H1 (cell line): Measurements from ENCODE around the gene TMEM187. TPM values are rescaled to one million over a fixed set of nuclear protein-coding genes. Genes with fewer than 3 reads are reported as not detected.

Experiments
- CTCF ChIA-PET: fragments of 300-600 bp; sonication (Branson Sonifier 250); formaldehyde crosslinking; loops from one replicate; lab custom pipeline; 2021; ENCODE audit not compliant: partially characterized antibody; lab: Charles Lee
- POLR2A ChIA-PET: fragments of 300-600 bp; sonication (Branson Sonifier 250); formaldehyde crosslinking; loops from one replicate; lab custom pipeline; 2021; ENCODE audit warnings: inconsistent platforms; ENCODE audit not compliant: partially characterized antibody; lab: Charles Lee
- DNase-seq, 2 experiments: peaks; one replicate each; pipeline versions ENCODE4 v3.0.0 to v3.0.0-alpha.2; 2010 to 2022; ENCODE audit warnings: low spot score in 2 of 2, low read depth in 1 of 2, mixed read lengths in 1 of 2
- FAIRE-seq: peaks from 2 replicates; lab custom pipeline; 2011; peaks lifted over from hg19 to GRCh38; lab: Jason Lieb, UNC
- H2AFZ ChIP-seq: 2 replicates; pipeline ENCODE4 v1.8.1; 2012; ENCODE audit warnings: low read length, inconsistent platforms
- H2AK5ac ChIP-seq: 2 replicates; pipeline ENCODE4 v1.6.1; 2013; ENCODE audit warnings: low read depth, low read length
- H2BK120ac ChIP-seq: replicated peaks from 2 replicates; pipeline ENCODE3; 2013; ENCODE audit warnings: low read depth, low read length, inconsistent platforms
- H2BK12ac ChIP-seq: 2 replicates; pipeline ENCODE4 v1.6.1; 2013; ENCODE audit warnings: low read depth, low read length
- H2BK15ac ChIP-seq: 2 replicates; pipeline ENCODE4 v1.6.1; 2013; ENCODE audit warnings: low read length
- H2BK20ac ChIP-seq: 2 replicates; pipeline ENCODE4 v1.6.1; 2013; ENCODE audit warnings: low read length
- H2BK5ac ChIP-seq: 2 replicates; pipeline ENCODE4 v1.6.1; 2013; ENCODE audit warnings: low read depth, low read length
- H3K14ac ChIP-seq: 2 replicates; pipeline ENCODE4 v1.6.1; 2013; ENCODE audit warnings: inconsistent platforms; ENCODE audit not compliant: insufficient read length
- H3K18ac ChIP-seq: 2 replicates; pipeline ENCODE4 v1.6.1; 2013; ENCODE audit warnings: low read length; ENCODE audit errors: extremely low read depth
- H3K23ac ChIP-seq: 2 replicates; pipeline ENCODE4 v1.6.1; 2013; ENCODE audit warnings: inconsistent platforms; ENCODE audit not compliant: insufficient read length
- H3K23me2 ChIP-seq: 2 replicates; pipeline ENCODE4 v1.6.1; 2013; ENCODE audit warnings: low read depth, low read length
- H3K27ac ChIP-seq: 2 replicates; pipeline ENCODE4 v1.6.1; 2011; ENCODE audit warnings: low read depth, low read length, inconsistent platforms
- H3K27me3 ChIP-seq, 4 experiments: replicated peaks in 1 of 4; 1 replicate in 1 of 4; 2 replicates in 3 of 4; pipeline versions ENCODE4 v1.6.1 to v1.8.1; 2011 to 2013; ENCODE audit warnings: low read length in 3 of 4, mild to moderate bottlenecking in 3 of 4, inconsistent platforms in 2 of 4, mixed read lengths in 2 of 4, moderate library complexity in 1 of 4; ENCODE audit not compliant: control insufficient read depth in 3 of 4, insufficient read depth in 3 of 4; ENCODE audit errors: extremely low read depth in 1 of 4
- H3K36me3 ChIP-seq, 4 experiments: 2 replicates each; pipeline versions ENCODE4 v1.6.1 to v1.8.1; 2011 to 2013; ENCODE audit warnings: mild to moderate bottlenecking in 4 of 4, low read length in 3 of 4, moderate library complexity in 2 of 4, control low read depth in 1 of 4, inconsistent platforms in 1 of 4; ENCODE audit not compliant: insufficient read depth in 4 of 4, control insufficient read depth in 2 of 4
- H3K4ac ChIP-seq: replicated peaks from 2 replicates; pipeline ENCODE3; 2013; ENCODE audit warnings: low read length, low read depth, mixed read lengths, inconsistent platforms; ENCODE audit not compliant: insufficient read length
- H3K4me1 ChIP-seq, 4 experiments: replicated peaks in 1 of 4; 1 replicate in 1 of 4; 2 replicates in 3 of 4; pipeline versions ENCODE4 v1.6.1 to v1.8.1; 2011 to 2013; ENCODE audit warnings: low read length in 3 of 4, inconsistent platforms in 2 of 4, mixed read lengths in 1 of 4; ENCODE audit not compliant: insufficient read depth in 4 of 4, control insufficient read depth in 3 of 4
- H3K4me2 ChIP-seq, 2 experiments: 2 replicates each; pipeline versions ENCODE4 v1.6.1 to v1.8.1; 2011 to 2013; ENCODE audit warnings: low read depth in 2 of 2, low read length in 2 of 2, control low read depth in 1 of 2, inconsistent platforms in 1 of 2, mild to moderate bottlenecking in 1 of 2; ENCODE audit not compliant: insufficient read depth in 1 of 2
- H3K4me3 ChIP-seq, 4 experiments: fragments of 200-600, 300-600 bp in 1 of 4; sonication (generic), shearing (Covaris generic), sonication (Bioruptor Twin) in 1 of 4; 2 replicates each; pipeline versions ENCODE4 v1.5.1 to v1.8.1; 2011 to 2016; ENCODE audit warnings: low read length in 4 of 4, low read depth in 3 of 4, control low read depth in 2 of 4, inconsistent platforms in 2 of 4, mild to moderate bottlenecking in 2 of 4, mixed read lengths in 1 of 4, moderate library complexity in 1 of 4; ENCODE audit not compliant: insufficient read depth in 2 of 4; ENCODE audit errors: extremely low read depth in 1 of 4
- H3K56ac ChIP-seq: replicated peaks from 2 replicates; pipeline ENCODE3; 2013; ENCODE audit warnings: low read depth, mild to moderate bottlenecking, mixed read lengths, low read length, inconsistent platforms; ENCODE audit not compliant: insufficient read length
- H3K79me1 ChIP-seq: 2 replicates; pipeline ENCODE4 v1.6.1; 2013; ENCODE audit warnings: low read depth, low read length, control low read depth
- H3K79me2 ChIP-seq, 2 experiments: 2 replicates each; pipeline versions ENCODE4 v1.6.1 to v1.8.1; 2012 to 2013; ENCODE audit warnings: low read length in 2 of 2, mild to moderate bottlenecking in 2 of 2, inconsistent platforms in 1 of 2; ENCODE audit not compliant: insufficient read depth in 2 of 2, control insufficient read depth in 1 of 2
- H3K9ac ChIP-seq, 4 experiments: replicated peaks in 1 of 4; 1 replicate in 1 of 4; 2 replicates in 3 of 4; pipeline versions ENCODE4 v1.6.1 to v1.8.1; 2011 to 2013; ENCODE audit warnings: low read depth in 3 of 4, low read length in 3 of 4, control low read depth in 2 of 4, mild to moderate bottlenecking in 2 of 4, moderate library complexity in 2 of 4, inconsistent platforms in 1 of 4; ENCODE audit errors: extremely low read depth in 1 of 4
- H3K9me3 ChIP-seq, 2 experiments: 2 replicates each; pipeline versions ENCODE4 v1.6.1 to v1.8.1; 2012 to 2013; ENCODE audit warnings: mild to moderate bottlenecking in 2 of 2, moderate library complexity in 2 of 2, control low read depth in 1 of 2, inconsistent platforms in 1 of 2, low read depth in 1 of 2, low read length in 1 of 2, mixed read lengths in 1 of 2; ENCODE audit not compliant: insufficient read depth in 2 of 2
- H4K20me1 ChIP-seq, 2 experiments: replicated peaks in 1 of 2; 2 replicates each; pipeline versions ENCODE3 to v1.8.1; 2011 to 2013; ENCODE audit warnings: inconsistent platforms in 2 of 2, low read length in 2 of 2, mild to moderate bottlenecking in 1 of 2; ENCODE audit not compliant: insufficient read depth in 2 of 2, control insufficient read depth in 1 of 2
- H4K5ac ChIP-seq: 2 replicates; pipeline ENCODE4 v1.6.1; 2013; ENCODE audit warnings: low read length, low read depth, mixed read lengths, inconsistent platforms; ENCODE audit not compliant: insufficient read length
- H4K8ac ChIP-seq: 2 replicates; pipeline ENCODE4 v1.8.0; 2013; ENCODE audit warnings: mild to moderate bottlenecking, moderate library complexity, low read length, inconsistent platforms; ENCODE audit not compliant: insufficient read depth; ENCODE audit errors: extremely low read depth
- H4K91ac ChIP-seq: replicated peaks from 2 replicates; pipeline ENCODE3; 2013; ENCODE audit warnings: low read length, mixed read lengths, inconsistent platforms; ENCODE audit not compliant: insufficient read length
- CTBP2 ChIP-seq: IDR thresholded peaks from 2 replicates; pipeline ENCODE4 v1.7.0; 2011; ENCODE audit warnings: borderline replicate concordance, mild to moderate bottlenecking, moderate library complexity, mixed read lengths, low read length; ENCODE audit not compliant: insufficient read depth, insufficient read length
- HDAC6 ChIP-seq: IDR thresholded peaks from one replicate; pipeline ENCODE4 v1.7.1; 2012; ENCODE audit warnings: low read depth, mild to moderate bottlenecking, inconsistent platforms, low read length, moderate library complexity
- JUND ChIP-seq: IDR thresholded peaks from 2 replicates; pipeline ENCODE4 v1.6.1; 2011; ENCODE audit warnings: mild to moderate bottlenecking, improper control_type of control experiment, low read length
- KDM5A ChIP-seq: fragments of 200-600 bp; IDR thresholded peaks from 2 replicates; pipeline ENCODE4 v1.7.1; 2012; ENCODE audit warnings: mild to moderate bottlenecking, low read length, inconsistent platforms, mixed read lengths
- SAP30 ChIP-seq: fragments of 300-600 bp; sonication (generic); IDR thresholded peaks from 2 replicates; pipeline ENCODE4 v1.7.1; 2012; ENCODE audit warnings: low read length, moderate library complexity, mild to moderate bottlenecking, inconsistent platforms; ENCODE audit not compliant: insufficient read depth, insufficient replicate concordance
- TEAD4 ChIP-seq: IDR thresholded peaks from 2 replicates; pipeline ENCODE4 v1.6.1; 2012; ENCODE audit warnings: low read depth, low read length, inconsistent platforms, mixed read lengths
- YY1 ChIP-seq: IDR thresholded peaks from 2 replicates; pipeline ENCODE4 v1.6.1; 2011; ENCODE audit warnings: low read depth, mild to moderate bottlenecking, low read length
- WGBS, 2 experiments: shearing (Covaris generic) in 1 of 2; methylation state at CpG; one replicate each; pipeline versions ENCODE4 v1.1.6 to v1.1.7; 2013 to 2015; ENCODE audit warnings: low lambda C conversion rate in 2 of 2, mixed read lengths in 2 of 2, inconsistent platforms in 1 of 2, low coverage in 1 of 2, missing lambda C conversion rate in 1 of 2; ENCODE audit not compliant: insufficient replicate concordance in 2 of 2, insufficient coverage in 1 of 2, insufficient read length in 1 of 2; ENCODE audit errors: extremely low coverage in 1 of 2, missing lambda C conversion rate in 1 of 2; 5-methylcytosine and 5-hydroxymethylcytosine counted together
- polyA plus RNA-seq, 7 experiments: library from polyadenylated mRNA; depleted of rRNA in 3 of 7; stranded (reverse) in 5 of 7; unstranded in 2 of 7; fragments of >200 nt in 5 of 7; fragments of 200-250 nt in 2 of 7; gene quantifications; 1 replicate in 5 of 7; 2 replicates in 1 of 7; 4 replicates in 1 of 7; pipeline versions ENCODE4 v1.2.1 to v1.2.3, GENCODE V29; 2011 to 2013; ENCODE audit warnings: missing spikeins in 2 of 7, mixed read lengths in 2 of 7
- total RNA-seq: library from RNA; stranded (reverse); fragmentation: NEBNext Ultra II Directional; extraction: Animal tissue kit (Norgen Biotek cat#: 25700); gene quantifications from 2 replicates; pipeline ENCODE4 v1.2.1, GENCODE V29; 2021

Gene TMEM187
- total and polyA plus RNA-seq, 2 of the 8 experiments (the other 6 are each of a cell fraction or from before 2014, with no cell fraction given), result 5.0 to 14.5 TPM

DNA sequence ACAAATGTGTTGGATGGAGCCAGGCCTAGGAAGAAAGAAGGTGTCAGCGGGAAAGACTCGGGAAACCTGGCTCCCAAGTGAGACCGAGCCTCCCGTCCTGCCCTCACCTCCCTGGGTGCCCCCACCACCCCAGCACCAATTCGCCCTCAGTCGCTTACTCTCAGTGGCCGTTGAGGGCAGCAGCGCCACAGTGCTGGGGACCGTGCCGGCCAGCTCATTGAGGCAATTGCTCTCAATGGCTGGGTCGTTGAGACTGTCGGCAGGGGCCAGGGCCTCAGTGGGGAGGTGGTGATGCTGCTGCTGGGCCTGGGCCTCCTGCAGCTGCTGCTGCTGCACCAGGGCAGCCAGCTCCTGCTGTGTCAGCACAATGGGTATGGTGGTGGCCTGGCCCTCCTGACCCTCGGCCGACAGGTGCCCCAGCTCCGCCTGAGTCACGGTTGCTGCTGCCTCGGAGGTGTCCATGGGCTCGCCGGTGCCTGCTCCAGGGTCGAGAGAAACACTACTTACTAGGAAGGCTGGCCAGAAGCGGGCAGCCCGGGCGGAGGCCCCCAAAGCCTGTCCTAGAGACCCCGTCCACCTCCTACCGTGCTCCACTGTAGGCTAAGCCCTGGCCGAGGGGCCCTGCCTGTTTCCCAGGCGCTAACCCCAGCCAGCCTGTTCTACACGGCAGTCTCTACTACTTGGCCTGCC, 20.7 kb upstream of the TMEM187 start:
- Histone ChIP-seq H3K36me3 (peaks cover 26 to 68% (median 49%) of the 10 kb centered on the region in 4 experiments; a peak in 7 of 8 replicates), H2BK20ac (no peak overlapping the region), H3K56ac (no peak overlapping the region)
- no peak for TF ChIP-seq JUND
- no peak for TF ChIP-seq KDM5A
- no peak for TF ChIP-seq HDAC6
- TF ChIP-seq CTBP2, result no peak
- no peak for TF ChIP-seq SAP30
- no peak for TF ChIP-seq TEAD4
- no peak for TF ChIP-seq YY1

More for the DNA sequence above, 20.7 kb upstream of the TMEM187 start:
- DNase-seq, result no peak
- Histone ChIP-seq H3K4ac (no peak overlapping the region), H3K9ac (no peak overlapping the region), H3K4me1 (peaks cover 0 to 11% (median 1%) of the 10 kb centered on the region in 4 experiments; a peak in 3 of 7 replicates), H4K5ac (no peak overlapping the region), H2BK12ac (no peak overlapping the region), H3K9me3 (no peaks in the 10 kb centered on the region), H3K4me3 (no peak overlapping the region), H3K79me1 (no peaks in the 10 kb centered on the region), H3K4me2 (no peak overlapping the region), H4K8ac (no peak overlapping the region), H2BK120ac (no peak overlapping the region), H2BK5ac (no peak overlapping the region), H3K79me2 (no peaks in the 10 kb centered on the region), H3K14ac (no peak overlapping the region), H2AFZ (no peak overlapping the region), H2BK15ac (no peak overlapping the region), H3K27me3 (no peaks in the 10 kb centered on the region), H3K23ac (no peak overlapping the region), H4K20me1 (peaks cover 0 to 4% of the 10 kb centered on the region in 2 experiments), H3K23me2 (no peaks in the 10 kb centered on the region), H3K18ac (no peak overlapping the region), H3K27ac (no peak overlapping the region), H2AK5ac (no peak overlapping the region), H4K91ac (no peak overlapping the region)
- POLR2A ChIA-PET, result interaction anchor here (0.9 to 1.7 kb wide), 6 partner anchors 9 to 68 kb away, joined by 3 to 7 read pairs (median 3); partner anchors contain the start of gene ARHGAP4
- CTCF ChIA-PET, result interaction anchor here (1.2 to 11.1 kb wide), 5 partner anchors 14 to 188 kb away, joined by 3 to 272 read pairs (median 5); partner anchors contain the start of genes ARHGAP4, HCFC1, NAA10 and PLXNB3
- no peak for FAIRE-seq
- WGBS, 2 experiments, result 93% methylated on average over 13 of the region's 28 CpGs; no CpG with 5 or more reads in 1 of the 2 experiments
